K562 (cell line): Measurements from ENCODE around the gene SLC35E3. TPM values are rescaled to one million over a fixed set of nuclear protein-coding genes. Genes with fewer than 3 reads are reported as not detected.

Experiments
- ASH1L ChIP-seq: fragments of 450-650 bp; IDR thresholded peaks from 2 replicates; pipeline ENCODE4 v1.6.1; 2018; ENCODE audit warnings: borderline replicate concordance, mild to moderate bottlenecking, low read depth; ENCODE audit not compliant: partially characterized antibody
- CGGBP1 ChIP-seq: fragments of 250-450 bp; sonication (Bioruptor Pico); IDR thresholded peaks from 2 replicates; pipeline ENCODE4 v1.9.0; 2021; ENCODE audit warnings: mild to moderate bottlenecking
- CLOCK ChIP-seq: fragments of 250-450 bp; sonication (Bioruptor Pico); IDR thresholded peaks from 2 replicates; pipeline ENCODE4 v1.4.0; 2020; ENCODE audit warnings: mild to moderate bottlenecking, moderate library complexity, borderline replicate concordance
- ELF4 ChIP-seq: fragments of 450-650 bp; formaldehyde crosslinking; IDR thresholded peaks from 2 replicates; pipeline ENCODE4 v1.4.0; 2022; ENCODE audit warnings: missing genetic modification characterization
- ERF ChIP-seq: fragments of 450-650 bp; formaldehyde crosslinking; IDR thresholded peaks from 2 replicates; pipeline ENCODE4 v1.4.0; 2020; ENCODE audit warnings: mild to moderate bottlenecking, mixed read lengths
- ETS2 ChIP-seq: IDR thresholded peaks from 2 replicates; pipeline ENCODE4 v1.6.1; 2016; ENCODE audit warnings: borderline replicate concordance, missing genetic modification characterization, mild to moderate bottlenecking, moderate library complexity, missing compliant biosample characterization; ENCODE audit not compliant: poor library complexity, severe bottlenecking
- FOXK1 ChIP-seq: sonication (generic); formaldehyde crosslinking; IDR thresholded peaks from 2 replicates; pipeline ENCODE4 v1.8.0; 2022; ENCODE audit warnings: missing genetic modification reagents, mild to moderate bottlenecking, borderline replicate concordance
- HNRNPLL ChIP-seq: fragments of 200-400 bp; formaldehyde crosslinking; IDR thresholded peaks from 2 replicates; pipeline ENCODE4 v1.6.1; 2017; ENCODE audit warnings: low read length, low read depth, mild to moderate bottlenecking; ENCODE audit not compliant: poor library complexity, severe bottlenecking
- ILF3 ChIP-seq: fragments of 450-650 bp; IDR thresholded peaks from 2 replicates; pipeline ENCODE4 v1.6.1; 2018; ENCODE audit warnings: antibody characterized with exemption, mild to moderate bottlenecking, moderate library complexity, borderline replicate concordance
- ILK ChIP-seq: fragments of 450-650 bp; IDR thresholded peaks from 2 replicates; pipeline ENCODE4 v1.6.1; 2016; ENCODE audit warnings: missing genetic modification characterization, low read depth, mild to moderate bottlenecking, missing compliant biosample characterization, moderate library complexity, borderline replicate concordance
- KLF6 ChIP-seq: fragments of 250-450 bp; sonication (Bioruptor Pico); IDR thresholded peaks from 2 replicates; pipeline ENCODE4 v1.4.0; 2020; ENCODE audit warnings: mild to moderate bottlenecking, moderate library complexity, borderline replicate concordance
- MBD2 ChIP-seq: sonication (generic); IDR thresholded peaks from 2 replicates; pipeline ENCODE4 v1.6.1; 2016; ENCODE audit warnings: low read depth, borderline replicate concordance
- REST ChIP-seq, 2 experiments: fragments of 450-650 bp; formaldehyde crosslinking in 1 of 2; IDR thresholded peaks; 2 replicates each; pipeline versions ENCODE4 v1.4.0 to v1.6.1; 2014 to 2020; ENCODE audit warnings: mild to moderate bottlenecking in 2 of 2, borderline replicate concordance in 1 of 2, low read depth in 1 of 2
- TFAP4 ChIP-seq: sonication (generic); formaldehyde crosslinking; IDR thresholded peaks from 2 replicates; pipeline ENCODE4 v1.8.0; 2022; ENCODE audit warnings: missing genetic modification reagents, mild to moderate bottlenecking, moderate library complexity, borderline replicate concordance
- TGIF2 ChIP-seq: sonication (generic); formaldehyde crosslinking; IDR thresholded peaks from 2 replicates; pipeline ENCODE4 v1.8.1; 2022; ENCODE audit warnings: mild to moderate bottlenecking, missing genetic modification reagents, moderate library complexity
- WHSC1 ChIP-seq: IDR thresholded peaks from one replicate; pipeline ENCODE4 v1.6.1; 2012; ENCODE audit warnings: low read length, control low read depth, inconsistent platforms
- polyA plus RNA-seq, 8 experiments: library from polyadenylated mRNA; depleted of rRNA in 4 of 8; stranded (reverse) in 5 of 8; unstranded in 3 of 8; fragments of >200 nt; fragmentation: Nextera tagmentation in 2 of 8; fragmentation: Illumina TruSeq in 1 of 8; extraction: Ambion mirVana in 2 of 8; extraction: Trizol in 1 of 8; gene quantifications; 2 replicates each; pipeline versions ENCODE4 v1.2.1 to v1.2.3, GENCODE V29; 2011 to 2014; ENCODE audit warnings: inconsistent platforms in 1 of 8, missing spikeins in 1 of 8
- total RNA-seq, 7 experiments: library from RNA; depleted of rRNA in 6 of 7; stranded (reverse); fragments of >200 nt in 6 of 7; fragmentation: Illumina TruSeq in 2 of 7; extraction: Trizol in 2 of 7; gene quantifications; 2 replicates each; pipeline versions ENCODE4 v1.2.1 to v1.2.3, GENCODE V29; 2011 to 2021; ENCODE audit warnings: low replicate concordance in 1 of 7

The SLC35E3 gene
- total and polyA plus RNA-seq, 9 of the 15 experiments (the other 6 are each of a cell fraction or from before 2014, with no cell fraction given) = 1.2 to 5.9 (median 3.8) TPM

GRCh38 chr12:68792952-68793351, 47.0 kb downstream of the SLC35E3 start (continued):
- TF ChIP-seq FOXK1 (CRISPR knock-in tag) (no peak), REST (IDR thresholded peaks at IDR 0.05; ENCODE audit: borderline replicate concordance) (no peak), REST (CRISPR knock-in tag; IDR thresholded peaks at IDR 0.05; ENCODE audit: low read depth) (no peak), ERF (no peak), KLF6 (CRISPR knock-in tag) (no peak), HNRNPLL (no peak), MBD2 (peak; percentile 77; the same call in 1 of the 2 replicates), TFAP4 (CRISPR knock-in tag) (no peak), TGIF2 (CRISPR knock-in tag) (no peak), ILF3 (no peak), ETS2 (tag) (no peak), ASH1L (peak; percentile 65), WHSC1 (no peak), CGGBP1 (CRISPR knock-in tag) (no peak), ELF4 (CRISPR knock-in tag) (no peak), CLOCK (CRISPR knock-in tag) (no peak), ILK (tag) (no peak)
